ENCODE data around the gene GOLGA7B.

Gene GOLGA7B

DNA sequence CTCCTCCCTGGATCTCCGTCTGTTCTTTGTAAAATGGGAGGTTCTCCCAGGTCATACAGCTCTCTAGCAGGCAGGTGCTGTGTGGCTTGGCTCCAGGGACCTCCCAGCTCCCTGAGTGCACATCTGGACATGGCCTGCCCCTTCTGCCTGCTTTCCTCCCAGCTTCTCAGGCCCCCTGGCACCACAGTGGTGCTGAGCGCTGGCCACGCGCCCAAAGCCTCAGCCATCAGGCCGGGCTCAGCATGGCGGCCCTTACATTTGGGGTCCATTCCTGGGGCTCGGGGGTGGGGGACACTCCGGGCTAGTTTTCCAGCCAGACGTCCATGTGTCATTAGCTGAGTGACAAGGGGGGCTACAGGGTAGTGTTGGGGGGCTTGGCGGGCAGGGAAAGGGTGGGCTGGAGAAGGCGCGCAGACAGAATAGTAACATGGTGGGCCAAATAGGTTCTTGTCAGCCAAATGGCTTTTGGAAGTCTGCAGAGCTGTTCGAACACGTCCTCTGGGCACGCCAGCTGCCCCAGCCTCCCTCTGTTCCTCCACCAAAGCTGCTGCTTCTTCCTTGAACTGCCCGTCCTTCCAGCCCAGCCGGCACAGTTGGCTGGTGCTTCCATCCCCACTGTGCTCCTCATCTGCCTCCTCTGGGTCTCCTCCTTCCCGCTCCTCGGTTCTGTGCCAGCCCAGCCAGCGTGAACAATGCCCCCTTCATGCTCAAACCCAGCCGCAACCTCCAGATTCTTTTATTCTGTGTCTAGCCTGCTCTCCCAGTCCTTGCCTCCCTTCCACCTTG, 65.9 kb downstream of the GOLGA7B start:
- in situ Hi-C loops (cut with MboI; ENCODE audit: low sequenced_read_pairs, unreplicated experiment) = loop anchor here (10.0 kb wide), 1 partner anchor 129 kb away; no protein-coding TSS in a partner anchor
- TF ChIP-seq, protein P1, sequence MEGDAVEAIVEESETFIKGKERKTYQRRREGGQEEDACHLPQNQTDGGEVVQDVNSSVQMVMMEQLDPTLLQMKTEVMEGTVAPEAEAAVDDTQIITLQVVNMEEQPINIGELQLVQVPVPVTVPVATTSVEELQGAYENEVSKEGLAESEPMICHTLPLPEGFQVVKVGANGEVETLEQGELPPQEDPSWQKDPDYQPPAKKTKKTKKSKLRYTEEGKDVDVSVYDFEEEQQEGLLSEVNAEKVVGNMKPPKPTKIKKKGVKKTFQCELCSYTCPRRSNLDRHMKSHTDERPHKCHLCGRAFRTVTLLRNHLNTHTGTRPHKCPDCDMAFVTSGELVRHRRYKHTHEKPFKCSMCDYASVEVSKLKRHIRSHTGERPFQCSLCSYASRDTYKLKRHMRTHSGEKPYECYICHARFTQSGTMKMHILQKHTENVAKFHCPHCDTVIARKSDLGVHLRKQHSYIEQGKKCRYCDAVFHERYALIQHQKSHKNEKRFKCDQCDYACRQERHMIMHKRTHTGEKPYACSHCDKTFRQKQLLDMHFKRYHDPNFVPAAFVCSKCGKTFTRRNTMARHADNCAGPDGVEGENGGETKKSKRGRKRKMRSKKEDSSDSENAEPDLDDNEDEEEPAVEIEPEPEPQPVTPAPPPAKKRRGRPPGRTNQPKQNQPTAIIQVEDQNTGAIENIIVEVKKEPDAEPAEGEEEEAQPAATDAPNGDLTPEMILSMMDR (IDR thresholded peaks at IDR 0.05; ENCODE audit: borderline replicate concordance, control extremely low read depth, extremely low read depth, insufficient read depth, missing control alignments) = no peak
- DNase-seq (ENCODE audit: low spot score) = no peak

DNA sequence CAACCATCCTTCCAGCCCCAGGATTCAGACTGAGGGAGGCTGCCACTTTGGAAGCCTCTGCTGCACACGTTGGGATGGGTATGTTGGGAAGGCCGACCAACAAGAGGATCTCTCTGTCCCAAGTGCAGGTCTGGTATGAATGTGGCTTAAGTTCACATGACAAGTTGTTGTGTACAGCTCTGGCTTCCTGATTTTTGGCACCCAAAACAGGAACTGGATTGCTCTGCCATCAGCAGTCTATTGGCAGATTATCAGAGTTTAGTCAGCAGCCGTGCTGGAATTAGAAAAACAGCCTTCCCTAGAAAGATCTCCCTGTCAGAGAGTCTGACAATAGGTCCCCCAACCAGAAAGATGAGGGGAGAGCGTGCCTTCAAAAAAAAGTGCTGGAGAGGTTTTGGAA, 66.9 kb downstream of the GOLGA7B start:
- DNase-seq (ENCODE audit: low spot score) = no peak
- in situ Hi-C loops (cut with MboI; ENCODE audit: low sequenced_read_pairs, unreplicated experiment) = loop anchor here (10.0 kb wide), 1 partner anchor 128 kb away; no protein-coding TSS in a partner anchor
- TF ChIP-seq, protein P1 (IDR thresholded peaks at IDR 0.05; ENCODE audit: borderline replicate concordance, control extremely low read depth, extremely low read depth, insufficient read depth, missing control alignments) = no peak

DNA sequence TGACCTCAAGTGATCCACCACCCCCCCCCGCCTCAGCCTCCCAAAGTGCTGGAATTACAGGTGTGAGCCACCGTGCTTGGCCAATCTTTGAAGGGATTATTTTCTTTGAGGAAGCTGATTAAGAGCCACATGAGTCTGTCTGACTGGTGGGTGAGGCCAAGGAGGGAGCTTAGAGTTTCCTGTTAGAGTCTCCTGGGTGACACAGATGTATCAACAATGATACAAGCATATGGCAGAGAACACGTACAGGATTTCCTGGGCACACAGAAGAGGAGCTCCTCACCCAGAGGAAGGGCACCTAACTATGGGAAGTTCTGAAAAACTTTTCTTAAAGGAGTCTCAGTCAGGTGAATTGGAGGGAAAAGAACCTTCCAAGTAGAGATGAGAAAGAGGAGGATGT, 69.4 kb downstream of the GOLGA7B start:
- TF ChIP-seq, protein P1 (IDR thresholded peaks at IDR 0.05; ENCODE audit: borderline replicate concordance, control extremely low read depth, extremely low read depth, insufficient read depth, missing control alignments) = no peak
- no peak for DNase-seq (ENCODE audit: low spot score)
- in situ Hi-C loops (cut with MboI; ENCODE audit: low sequenced_read_pairs, unreplicated experiment) = loop anchor here (10.0 kb wide), 1 partner anchor 126 kb away; no protein-coding TSS in a partner anchor

DNA sequence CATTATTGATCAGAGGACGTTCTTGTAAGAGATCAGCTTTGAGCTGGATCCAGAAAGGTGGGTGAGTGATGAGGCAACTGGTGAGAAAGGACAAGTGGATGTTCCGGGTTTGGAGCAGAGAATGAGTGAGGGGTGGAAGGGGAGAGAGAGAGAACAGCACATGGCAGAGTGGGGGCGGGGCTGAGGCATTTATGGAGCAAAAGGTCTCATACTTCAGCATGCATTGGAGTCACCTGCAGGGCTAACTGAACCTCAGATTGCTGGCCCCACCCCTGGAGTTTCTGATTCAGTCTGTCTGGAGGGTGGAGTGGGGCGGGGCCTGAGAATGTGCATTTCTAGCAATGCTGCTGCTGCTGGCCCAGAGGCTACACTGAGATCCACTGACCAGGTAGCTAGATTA, 71.2 kb downstream of the GOLGA7B start:
- TF ChIP-seq, protein P1 (IDR thresholded peaks at IDR 0.05; ENCODE audit: borderline replicate concordance, control extremely low read depth, extremely low read depth, insufficient read depth, missing control alignments) = no peak
- DNase-seq (ENCODE audit: low spot score) = no peak
- in situ Hi-C loops (cut with MboI; ENCODE audit: low sequenced_read_pairs, unreplicated experiment) = no loop called here

All from GM13976 (cell line).